Testis (tissue), 2 donors: Measurements from ENCODE around the gene ITIH4.

Experiments used
- CTCF ChIP-seq, 3 experiments: fragments of 450-650 bp in 2 of 3; fragments of 200-600 bp in 1 of 3; sonication (generic) in 1 of 3; IDR thresholded peaks; one replicate each; pipeline ENCODE4 v1.5.1; 2016 to 2019; ENCODE audit warnings: antibody characterized with exemption in 3 of 3, mild to moderate bottlenecking in 2 of 3, moderate library complexity in 1 of 3
- POLR2A ChIP-seq: fragments of 450-650 bp; IDR thresholded peaks from one replicate; pipeline ENCODE4 v1.6.1; 2017; ENCODE audit warnings: antibody characterized with exemption, mild to moderate bottlenecking, moderate library complexity

DNA sequence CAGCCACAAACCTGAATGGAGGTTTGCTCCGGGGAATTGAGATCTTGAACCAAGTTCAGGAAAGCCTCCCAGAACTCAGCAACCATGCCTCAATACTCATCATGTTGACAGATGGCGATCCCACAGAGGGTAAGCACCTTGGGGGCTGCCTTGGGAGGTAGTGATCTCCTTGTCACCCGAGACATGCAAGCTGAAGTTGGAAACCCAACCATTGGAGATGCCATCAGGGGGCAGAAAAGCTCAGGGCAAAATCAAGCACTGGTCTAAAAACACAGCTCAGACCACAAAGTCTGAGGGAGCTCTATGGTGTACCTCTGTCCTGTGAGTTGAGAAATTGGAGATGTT is 47.3 kb downstream of the ITIH4 start:
- no peak for TF ChIP-seq CTCF (IDR thresholded peaks at IDR 0.05)
- no peak for TF ChIP-seq POLR2A
